CD4-positive, alpha-beta T cell treated with Interleukin-6 for 4 hours (primary cell): ENCODE results near the gene CCS.
"Not testable (repeated sequence)": the region's sequence is repeated elsewhere in the genome, so short reads cannot be mapped to it uniquely, and the experiment has no call there.

Experiments used
- DNase-seq: peaks from one replicate; pipeline ENCODE4 v3.0.0-alpha.2; 2020; ENCODE audit warnings: mixed read lengths

CCS gene

DNA sequence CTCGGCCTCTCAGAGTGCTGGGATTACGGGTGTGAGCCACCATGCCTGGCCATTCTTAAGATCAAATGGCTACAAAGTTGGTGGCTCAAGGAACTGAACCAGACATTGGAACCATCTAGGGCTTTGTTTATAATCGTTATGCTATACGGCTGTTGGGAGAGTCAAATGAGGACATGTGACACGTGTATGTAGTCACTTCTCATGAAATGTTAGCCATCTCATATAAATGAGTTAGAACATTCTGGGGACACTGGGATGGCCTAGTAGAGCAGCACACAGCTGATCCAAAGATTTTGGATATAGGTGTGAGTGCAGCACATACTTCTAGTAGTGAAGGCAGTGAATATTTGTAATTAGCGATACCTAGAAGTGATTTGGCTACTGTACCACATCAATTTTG is 38.9 kb downstream of the CCS start:
- no peak for DNase-seq

GRCh38 chr11:66632952-66633351 is 40.0 kb downstream of the CCS start:
- DNase-seq: no peak

DNA sequence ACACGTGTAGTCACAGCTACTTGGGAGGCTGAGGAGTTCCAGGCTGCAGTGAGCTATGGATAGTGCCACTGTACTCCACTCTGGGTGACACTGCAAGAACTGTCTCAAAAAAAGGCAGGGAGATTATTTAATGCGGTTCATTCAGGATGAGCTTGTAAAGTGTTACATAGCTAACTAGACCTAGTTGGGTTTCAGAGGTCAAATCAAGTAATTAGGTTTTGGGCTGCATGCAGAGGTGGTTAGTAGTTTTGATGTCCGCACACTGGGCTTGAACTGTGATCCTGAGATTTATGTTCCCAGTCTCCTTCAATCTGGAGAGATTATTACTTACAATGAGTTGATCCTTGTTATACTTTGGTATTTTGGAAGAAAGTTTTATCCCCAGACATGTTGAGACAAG is 43.4 kb downstream of the CCS start:
- DNase-seq: no peak

DNA sequence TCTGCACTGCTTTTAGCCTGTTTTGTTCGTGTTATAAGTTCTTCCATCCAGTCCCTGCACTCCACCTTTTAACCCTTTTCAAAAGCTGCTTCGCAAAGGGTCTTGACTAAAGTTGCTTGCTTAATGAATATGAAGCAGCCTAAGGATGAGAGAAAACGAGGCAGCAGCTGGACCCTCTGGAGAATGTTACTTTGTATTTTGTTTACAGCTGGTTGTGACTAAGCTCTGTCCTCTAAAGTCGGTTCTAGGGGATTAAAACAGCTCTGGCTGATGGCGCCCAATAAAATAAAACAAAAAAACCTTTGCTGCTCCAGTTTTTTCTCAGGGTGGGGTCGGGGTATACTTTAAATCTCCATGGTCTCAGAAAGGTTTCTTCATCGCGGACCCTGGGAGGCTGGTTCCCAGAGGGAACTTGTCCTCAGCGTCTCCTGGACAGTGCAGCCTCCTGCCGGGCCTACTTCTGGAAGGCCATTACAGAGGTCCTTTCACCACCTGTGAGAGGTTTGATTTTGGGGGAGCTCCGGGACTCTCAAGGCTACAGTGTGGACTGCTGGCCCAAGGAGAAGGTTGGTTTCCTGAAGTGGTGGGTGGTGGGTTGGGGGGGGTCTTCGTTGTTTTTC is 44.7 kb downstream of the CCS start:
- no peak for DNase-seq

DNA sequence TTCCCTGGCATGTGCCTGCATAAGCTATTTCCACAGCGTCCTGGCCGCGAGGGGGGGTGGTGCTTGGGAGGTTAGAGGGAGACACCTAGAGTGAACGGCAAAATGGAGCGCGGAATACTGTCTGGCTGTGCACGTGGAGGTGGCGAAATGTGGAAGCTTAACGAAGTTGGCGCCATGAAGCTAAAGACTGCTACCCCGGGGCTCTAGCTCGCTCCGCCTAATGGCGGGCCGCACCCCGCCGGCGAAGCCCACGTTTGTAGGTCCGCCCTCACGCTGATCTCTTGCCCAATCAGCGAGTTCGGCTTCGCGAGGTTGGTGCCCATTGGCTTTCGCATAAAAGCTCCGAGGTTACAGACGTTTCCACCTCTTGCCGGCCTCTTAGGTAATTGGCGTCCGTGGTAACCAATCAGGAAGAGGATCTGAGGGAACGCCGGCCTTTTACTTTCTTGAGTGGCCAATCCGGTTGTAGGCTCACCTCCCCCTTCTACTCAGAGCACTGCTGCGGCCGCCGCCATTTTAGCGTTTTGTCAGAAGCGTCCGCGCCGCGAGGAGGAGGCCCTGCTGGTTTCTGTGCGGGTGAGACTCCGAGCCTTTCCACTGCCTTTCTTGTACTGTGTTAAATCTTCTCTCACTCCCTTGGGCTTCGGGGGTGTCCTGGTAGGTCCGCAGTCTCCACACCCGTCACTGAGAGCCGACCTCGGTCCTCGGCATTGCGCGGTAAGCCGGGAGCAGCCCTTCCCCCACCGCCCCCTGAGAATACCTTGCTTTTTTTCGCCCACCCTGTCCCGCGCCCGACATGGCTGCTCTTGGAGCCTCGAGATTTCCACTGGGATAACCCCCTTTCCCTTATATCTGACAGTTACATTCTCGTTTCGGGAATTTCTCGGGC is 45.4 kb downstream of the CCS start, which contains the start of gene RBM4:
Gene RBM4 (plus strand): TSS at position 527 of the 889 bp plus-strand sequence. CDS start 1,009 bp downstream, outside the sequence.
- DNase-seq: peak; percentile 95

- DNase-seq: peak; percentile 31
Measured at GRCh38 chr11:66639066-66639813, 46.3 kb downstream of the CCS start.

GRCh38 chr11:66639814-66640340 is 46.9 kb downstream of the CCS start:
- DNase-seq: not testable (repeated sequence)

GRCh38 chr11:66641834-66642233 is 48.8 kb downstream of the CCS start:
- DNase-seq: no peak

- DNase-seq: no peak
Measured at GRCh38 chr11:66643745-66644437, 50.9 kb downstream of the CCS start.

GRCh38 chr11:66646828-66647227 is 53.8 kb downstream of the CCS start:
- no peak for DNase-seq

GRCh38 chr11:66649903-66650302 is 56.9 kb downstream of the CCS start:
- no peak for DNase-seq

GRCh38 chr11:66651016-66651415 is 58.0 kb downstream of the CCS start:
- no peak for DNase-seq

- no peak for DNase-seq
Measured at GRCh38 chr11:66652651-66653050, 59.7 kb downstream of the CCS start.

DNA sequence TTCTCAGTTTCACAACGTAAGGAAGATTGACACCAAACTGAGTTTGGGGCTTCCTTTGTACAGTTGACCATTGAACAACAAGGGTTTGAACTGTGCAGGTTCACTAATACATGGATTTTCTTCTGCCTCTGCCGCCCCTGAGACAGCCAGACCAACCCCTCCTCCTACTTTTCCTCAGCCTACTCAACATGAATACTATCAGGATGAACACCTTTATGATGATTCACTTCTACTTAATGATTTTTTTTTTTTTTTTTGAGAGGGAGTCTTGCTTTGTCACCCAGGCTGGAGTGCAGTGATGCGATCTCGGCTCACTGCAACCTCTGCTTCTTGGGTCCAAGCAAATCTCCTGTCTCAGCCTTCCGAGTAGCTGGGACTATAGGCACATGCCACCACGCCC is 60.1 kb downstream of the CCS start:
- DNase-seq: no peak
